GM18861 (cell line): ENCODE data around the gene MEA1.
"Not testable (repeated sequence)": the region's sequence is repeated elsewhere in the genome, so short reads cannot be mapped to it uniquely, and the experiment has no call there.

Source experiments
- ATAC-seq: cut with Tn5 transposase; IDR thresholded peaks from one replicate; pipeline ENCODE4 v1.9.1; 2021; ENCODE audit not compliant: unreplicated experiment

Gene MEA1

DNA sequence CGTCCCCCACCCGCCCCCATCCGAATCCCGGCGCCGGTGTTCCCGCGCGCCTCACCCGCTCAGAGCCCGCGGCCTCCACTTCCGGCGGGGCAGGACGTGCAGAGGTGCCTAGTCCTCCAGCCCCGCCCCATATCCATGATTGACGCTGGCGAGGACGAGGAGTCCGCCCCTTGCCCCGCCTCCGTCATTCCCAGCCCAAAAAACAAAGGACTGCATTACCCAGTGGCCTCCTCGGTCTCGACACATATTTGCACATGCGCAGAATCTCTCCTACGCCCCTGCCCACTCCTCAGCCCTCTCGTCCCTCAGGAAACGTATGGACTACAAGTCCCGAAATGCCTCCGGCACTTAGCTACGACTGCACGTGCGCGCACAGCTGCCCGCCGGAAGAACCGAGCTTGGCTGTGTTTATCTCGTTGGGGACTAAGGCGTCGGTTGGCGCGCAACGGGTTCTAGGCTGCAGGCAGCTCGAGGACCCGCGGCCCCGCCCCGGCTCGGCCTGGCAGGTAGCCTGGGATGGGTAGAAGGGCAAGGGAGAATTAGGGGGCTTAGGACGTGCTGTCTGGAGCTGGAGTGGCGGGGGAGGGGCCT, at the start of gene MEA1, which contains the start of gene KLHDC3:
Gene MEA1 (minus strand): TSS at position 104 of the 591 bp plus-strand sequence. CDS start 133 bp downstream, outside the sequence.
Gene KLHDC3 (plus strand): TSS at position 407 of the 591 bp plus-strand sequence. CDS start 2,944 bp downstream, outside the sequence.
- peak; percentile 91 for ATAC-seq

DNA sequence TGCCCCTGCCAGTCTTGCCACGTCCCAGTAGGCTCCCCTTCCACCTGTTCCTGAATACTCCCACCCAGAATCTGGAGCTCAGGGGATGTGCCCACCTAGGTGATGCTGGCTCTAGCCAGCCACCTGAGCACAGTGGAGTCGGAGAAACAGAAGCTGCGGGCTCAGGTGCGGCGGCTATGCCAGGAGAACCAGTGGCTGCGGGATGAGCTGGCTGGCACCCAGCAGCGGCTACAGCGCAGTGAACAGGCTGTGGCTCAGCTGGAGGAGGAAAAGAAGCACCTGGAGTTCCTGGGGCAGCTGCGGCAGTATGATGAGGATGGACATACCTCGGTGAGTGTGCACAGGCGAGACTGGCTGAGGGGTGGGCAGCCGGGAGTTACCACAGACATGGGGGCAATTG, 49.1 kb upstream of the MEA1 start:
- no peak for ATAC-seq

DNA sequence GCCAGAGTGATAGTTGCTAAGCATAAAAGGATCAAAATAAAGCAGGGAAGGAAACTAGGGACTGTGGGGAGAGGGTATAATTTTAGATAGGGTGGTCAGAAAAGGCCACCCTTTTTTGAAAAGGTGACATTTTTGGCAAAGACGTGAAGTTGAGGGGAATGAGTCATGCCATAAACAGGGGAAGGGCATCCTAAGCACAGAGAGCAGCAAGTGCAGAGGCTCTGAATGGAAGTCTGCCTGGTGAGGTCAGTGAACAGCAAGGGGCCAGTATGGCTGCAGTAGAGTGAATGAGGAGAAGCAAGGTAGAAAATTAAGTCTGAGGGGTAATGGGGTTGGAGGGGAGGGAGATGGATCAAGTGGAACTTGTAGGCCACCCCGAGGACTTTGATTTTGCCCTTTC, 48.1 kb upstream of the MEA1 start:
- no peak for ATAC-seq

DNA sequence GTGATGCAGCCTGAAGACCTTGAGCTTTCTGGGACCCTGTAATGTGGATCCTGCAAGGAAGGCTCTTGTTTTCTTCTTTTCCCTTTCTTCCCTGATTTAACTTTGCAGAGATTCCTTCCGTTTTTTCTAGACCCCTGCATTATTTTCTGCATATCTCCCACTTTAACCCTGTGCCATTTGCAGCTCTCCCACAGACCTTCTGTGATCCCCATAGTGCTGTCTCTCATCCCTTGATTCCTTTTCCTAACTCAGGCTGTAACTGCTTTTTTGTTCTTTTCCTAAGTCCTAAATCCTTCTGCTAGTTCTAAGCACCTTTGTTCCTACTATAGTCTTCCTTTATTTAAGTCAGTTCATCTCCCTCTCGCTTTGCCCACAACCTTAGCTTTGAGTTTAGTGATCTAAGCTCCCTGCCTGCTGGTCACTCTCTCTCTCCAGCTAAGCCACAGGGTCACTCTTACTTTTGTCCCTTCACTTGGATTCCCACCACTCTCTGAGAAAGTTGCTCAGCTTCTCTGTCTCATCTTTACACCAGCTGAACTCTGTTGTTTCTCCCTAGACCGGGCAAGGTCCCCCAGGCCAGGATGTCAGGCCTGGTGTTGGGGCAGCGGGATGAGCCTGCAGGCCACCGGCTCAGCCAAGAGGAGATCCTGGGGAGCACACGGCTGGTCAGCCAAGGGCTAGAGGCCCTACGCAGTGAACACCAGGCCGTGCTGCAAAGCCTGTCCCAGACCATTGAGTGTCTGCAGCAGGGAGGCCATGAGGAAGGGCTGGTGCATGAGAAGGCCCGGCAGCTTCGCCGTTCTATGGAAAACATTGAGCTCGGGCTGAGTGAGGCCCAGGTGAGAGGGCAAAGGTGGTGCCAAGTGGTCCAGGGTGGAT, 47.2 kb upstream of the MEA1 start:
- ATAC-seq, result no peak

DNA sequence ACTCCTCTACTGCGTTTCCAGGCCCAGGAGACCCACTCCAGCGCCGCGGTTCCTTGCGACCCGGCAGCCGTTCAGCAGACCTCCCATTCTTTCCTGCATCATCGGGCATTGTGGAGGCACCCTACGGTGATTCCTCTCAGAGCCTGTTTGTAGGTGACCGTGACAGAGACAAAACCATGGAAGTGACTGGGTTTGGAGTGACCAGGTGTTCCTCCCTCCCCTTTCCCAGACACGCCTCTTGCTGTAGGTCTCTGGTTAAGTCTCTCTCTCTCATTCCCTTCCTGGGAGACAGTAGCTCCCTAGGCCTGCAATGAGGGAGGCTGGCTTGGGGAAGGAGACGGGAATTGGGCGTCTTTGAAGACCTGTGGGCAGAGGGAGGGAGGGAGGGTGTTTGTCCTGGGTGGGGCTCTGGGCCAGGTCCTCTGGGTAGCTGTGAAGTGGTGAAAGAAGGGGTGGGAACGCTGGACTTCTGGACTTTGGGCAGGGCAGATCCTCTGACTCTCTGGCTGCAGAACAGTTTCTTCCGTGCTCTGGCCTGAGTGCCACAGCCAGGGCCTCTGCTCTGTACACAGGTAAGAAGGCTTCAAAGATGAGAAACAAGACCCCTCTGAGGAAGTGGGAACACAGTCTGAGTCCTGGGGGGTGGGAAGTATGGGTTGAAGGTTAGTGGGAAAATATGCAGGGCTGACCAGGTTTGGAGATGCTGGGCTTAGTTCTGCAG, 46.4 kb upstream of the MEA1 start:
- no peak for ATAC-seq

GRCh38 chr6:43059168-43060033, 45.7 kb upstream of the MEA1 start, which contains the start of the genes KLC4 and MRPL2:
Gene KLC4 (plus strand): TSS chr6:43059631. CDS start chr6:43061336, 1,705 bp downstream.
Gene MRPL2 (minus strand): TSS chr6:43059434. CDS start chr6:43059381, 53 bp downstream.
- ATAC-seq, result peak; percentile 90

DNA sequence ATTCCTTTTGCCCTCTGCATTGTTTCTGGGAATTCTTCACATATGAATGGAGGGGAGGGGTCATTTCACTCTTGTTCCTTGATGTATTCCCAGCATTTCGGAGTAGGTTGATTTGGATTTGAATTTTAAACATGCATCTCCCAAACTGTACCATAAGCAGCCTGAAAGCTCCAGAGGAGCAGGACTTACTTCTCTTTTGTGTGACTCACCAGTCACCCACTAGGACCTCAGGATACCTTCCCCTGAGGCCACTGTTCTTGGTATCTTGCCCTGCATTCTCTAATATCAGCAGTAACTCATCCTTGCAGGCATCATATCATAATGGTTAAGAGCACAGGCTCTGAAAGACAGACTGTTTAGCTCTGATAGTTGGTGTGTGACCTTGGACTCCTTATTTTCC, 44.8 kb upstream of the MEA1 start:
- no peak for ATAC-seq

DNA sequence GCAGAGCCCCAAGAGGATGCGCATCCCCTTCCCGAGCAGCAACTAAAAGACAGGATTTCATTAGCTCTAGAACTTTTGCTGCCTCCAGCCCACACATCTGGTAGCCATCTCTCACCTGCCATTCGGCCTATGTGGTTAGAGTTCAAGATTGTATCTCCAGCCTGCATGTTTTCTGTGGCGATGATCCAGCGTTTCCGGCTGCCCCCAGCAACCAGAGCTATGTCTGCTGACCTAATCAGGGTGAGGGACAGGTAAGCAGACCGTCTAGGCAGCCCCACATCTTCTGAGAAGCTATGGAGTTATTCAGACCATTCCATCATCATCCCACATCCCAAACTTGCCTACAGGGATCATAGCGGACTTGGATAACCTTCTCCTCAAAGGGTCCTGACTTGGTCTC, 42.2 kb upstream of the MEA1 start:
- no peak for ATAC-seq

DNA sequence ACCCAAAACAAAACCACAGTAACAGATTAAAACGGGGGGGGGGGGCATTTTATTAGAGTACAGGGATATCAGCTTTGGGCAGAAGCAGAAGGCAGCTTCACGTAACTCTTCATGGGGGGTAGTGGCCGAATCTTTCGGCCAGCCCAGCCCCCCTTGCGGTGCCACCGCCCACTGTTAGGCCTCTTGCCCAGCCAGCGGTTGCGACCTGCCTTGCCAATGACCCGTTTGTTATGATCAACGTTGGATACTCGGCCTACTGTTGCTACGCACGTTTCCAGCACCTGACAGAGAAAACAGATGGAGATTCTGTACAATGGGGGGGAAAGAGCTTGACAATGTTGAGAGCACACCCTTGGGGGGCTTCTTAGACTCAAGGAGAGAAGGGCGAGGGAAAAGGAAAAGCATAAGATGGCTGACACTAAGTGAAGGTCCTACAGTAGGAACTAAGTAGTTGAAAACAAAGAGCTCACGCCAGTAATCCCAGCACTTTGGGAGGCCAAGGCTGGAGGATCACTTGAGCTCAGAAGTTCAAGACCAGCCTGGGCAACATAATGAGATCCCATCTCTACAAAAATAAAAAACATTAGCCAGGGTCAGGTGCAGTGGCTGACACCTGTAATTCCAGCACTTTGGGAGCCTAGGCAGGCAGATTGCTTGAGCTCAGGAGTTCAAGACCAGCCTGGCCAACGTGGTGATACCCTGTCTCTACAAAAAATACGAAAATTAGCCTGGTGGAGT, 40.6 kb upstream of the MEA1 start:
- no peak for ATAC-seq

GRCh38 chr6:43053545-43054205, 39.9 kb upstream of the MEA1 start, which contains the start of gene CUL7:
Gene CUL7 (minus strand): TSS chr6:43053851. CDS start chr6:43052788, 1,063 bp downstream.
- ATAC-seq, result peak; percentile 63

- ATAC-seq, result no peak
Measured at GRCh38 chr6:43052842-43053544, 39.2 kb upstream of the MEA1 start.

DNA sequence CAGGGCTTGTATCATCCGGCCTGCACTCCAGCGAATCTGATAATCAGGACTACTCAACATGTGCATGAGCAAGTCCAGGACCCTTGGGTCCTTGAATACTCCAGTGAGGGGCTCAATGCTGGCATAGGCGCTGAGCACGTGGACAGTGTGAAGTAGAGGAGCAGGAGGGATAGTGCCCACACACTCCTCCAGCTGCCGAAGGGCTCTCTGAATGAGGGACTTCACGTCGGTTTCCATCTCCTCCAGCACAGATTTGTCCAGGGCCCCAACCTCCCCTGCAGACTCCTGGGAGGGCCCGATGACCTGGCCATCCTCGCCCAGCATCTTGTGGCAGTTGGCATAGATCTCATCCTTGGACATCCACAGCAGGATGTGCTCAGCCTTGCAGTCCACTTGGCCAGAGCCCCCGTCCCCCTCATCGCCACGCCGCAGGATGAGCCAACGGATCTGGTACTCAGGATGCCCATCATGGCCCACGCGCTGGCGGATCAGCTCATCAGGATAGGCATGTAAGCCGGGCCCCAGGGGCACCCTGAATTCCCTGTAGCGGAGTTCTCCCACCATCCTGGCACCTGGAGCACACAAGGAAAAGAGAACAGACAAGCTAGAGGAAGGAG, 38.6 kb upstream of the MEA1 start:
- ATAC-seq, result no peak

GRCh38 chr6:43050981-43051380, 37.2 kb upstream of the MEA1 start:
- no peak for ATAC-seq

- ATAC-seq, result no peak
Measured at GRCh38 chr6:43047998-43048397, 34.3 kb upstream of the MEA1 start.

GRCh38 chr6:43045371-43045930, 31.7 kb upstream of the MEA1 start:
- ATAC-seq, result no peak

GRCh38 chr6:43043310-43043709, 29.6 kb upstream of the MEA1 start:
- ATAC-seq, result no peak

GRCh38 chr6:43041475-43041874, 27.7 kb upstream of the MEA1 start:
- not testable (repeated sequence) for ATAC-seq
